Measurements from ENCODE around the gene UBE2Q1. TPM values are rescaled to one million over a fixed set of nuclear protein-coding genes. Genes with fewer than 3 reads are reported as not detected.

UBE2Q1 gene
- polyA plus RNA-seq, 1 donor (not counting 4 experiments of a cell fraction or from before 2014, with no cell fraction given): 17.6 TPM

DNA sequence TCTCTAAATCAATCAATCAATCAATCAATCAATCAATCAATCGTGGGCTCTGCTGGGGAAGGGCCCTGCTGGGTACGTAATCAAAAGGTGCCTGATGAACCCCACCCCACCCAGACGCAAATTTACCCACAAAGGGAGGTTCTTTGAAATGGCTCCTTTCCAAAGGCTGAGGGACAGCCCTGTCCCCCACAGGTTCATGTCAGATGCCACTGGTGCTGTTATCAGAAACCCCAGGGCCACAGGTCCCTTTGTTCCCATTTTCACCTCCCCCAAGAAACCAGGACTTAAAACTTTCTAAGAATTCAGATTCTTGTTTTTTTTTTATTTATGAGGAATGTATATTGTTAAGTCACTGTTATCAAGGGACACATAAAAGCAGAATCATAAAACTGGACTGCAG, 23.3 kb upstream of the UBE2Q1 start:
- peaks cover 56 to 68% of the 10 kb centered on the region in 2 experiments for H3K36me3 ChIP-seq (ENCODE audit: control insufficient read depth in 2 of 2, extremely low read depth in 1 of 2, insufficient read depth in 2 of 2, low read length in 2 of 2)
- no peaks in the 10 kb centered on the region for H3K9me3 ChIP-seq (ENCODE audit: control insufficient read depth, low read depth, low read length)
- H4K20me1 ChIP-seq (ENCODE audit: control insufficient read depth, extremely low read depth, insufficient read depth, low read length): peaks cover 6% of the 10 kb centered on the region
- FAIRE-seq: no peak
- no peak overlapping the region for H3K9ac ChIP-seq (ENCODE audit: control insufficient read depth, extremely low read depth, insufficient read depth, low read length)
- no peaks in the 10 kb centered on the region for H3K79me2 ChIP-seq (ENCODE audit: control insufficient read depth, insufficient read depth, low read length)
- no peaks in the 10 kb centered on the region for H3K27me3 ChIP-seq (ENCODE audit: control insufficient read depth, extremely low read depth, insufficient read depth, low read length)
- no peak for DNase-seq (ENCODE audit: low read depth, low spot score)
- H3K9me1 ChIP-seq (ENCODE audit: control insufficient read depth, extremely low read depth, insufficient read depth, low read length): no peaks in the 10 kb centered on the region
- H3K4me1 ChIP-seq (ENCODE audit: control insufficient read depth, extremely low read depth, insufficient read depth, low read length): no peaks in the 10 kb centered on the region
- TF ChIP-seq EZH2 (IDR thresholded peaks at IDR 0.05; ENCODE audit: low read length): no peak
- TF ChIP-seq, protein P1, sequence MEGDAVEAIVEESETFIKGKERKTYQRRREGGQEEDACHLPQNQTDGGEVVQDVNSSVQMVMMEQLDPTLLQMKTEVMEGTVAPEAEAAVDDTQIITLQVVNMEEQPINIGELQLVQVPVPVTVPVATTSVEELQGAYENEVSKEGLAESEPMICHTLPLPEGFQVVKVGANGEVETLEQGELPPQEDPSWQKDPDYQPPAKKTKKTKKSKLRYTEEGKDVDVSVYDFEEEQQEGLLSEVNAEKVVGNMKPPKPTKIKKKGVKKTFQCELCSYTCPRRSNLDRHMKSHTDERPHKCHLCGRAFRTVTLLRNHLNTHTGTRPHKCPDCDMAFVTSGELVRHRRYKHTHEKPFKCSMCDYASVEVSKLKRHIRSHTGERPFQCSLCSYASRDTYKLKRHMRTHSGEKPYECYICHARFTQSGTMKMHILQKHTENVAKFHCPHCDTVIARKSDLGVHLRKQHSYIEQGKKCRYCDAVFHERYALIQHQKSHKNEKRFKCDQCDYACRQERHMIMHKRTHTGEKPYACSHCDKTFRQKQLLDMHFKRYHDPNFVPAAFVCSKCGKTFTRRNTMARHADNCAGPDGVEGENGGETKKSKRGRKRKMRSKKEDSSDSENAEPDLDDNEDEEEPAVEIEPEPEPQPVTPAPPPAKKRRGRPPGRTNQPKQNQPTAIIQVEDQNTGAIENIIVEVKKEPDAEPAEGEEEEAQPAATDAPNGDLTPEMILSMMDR (optimal IDR thresholded peaks at IDR 0.05 in 1 of 3, IDR thresholded peaks at IDR 0.05 in 1 of 3, conservative IDR thresholded peaks at IDR 0.05 in 1 of 3; ENCODE audit: extremely low read depth in 1 of 3, insufficient read depth in 2 of 3, low read length in 3 of 3): no peak
- no peak overlapping the region for H3K4me3 ChIP-seq (ENCODE audit: control insufficient read depth in 2 of 3, extremely low read depth in 1 of 3, insufficient read depth in 2 of 3, low read depth in 1 of 3, low read length in 3 of 3)
- H3K4me2 ChIP-seq (ENCODE audit: control insufficient read depth, extremely low read depth, insufficient read depth, low read depth, low read length): no peak overlapping the region
- dilution Hi-C loops (cut with MboI; ENCODE audit: extremely low pct_ligation_motif_present, low sequenced_read_pairs): no loop called here
- H3K27ac ChIP-seq (ENCODE audit: control insufficient read depth, insufficient read depth, low read length): no peak overlapping the region
- H2AFZ ChIP-seq (ENCODE audit: control insufficient read depth, low read length): no peak overlapping the region

DNA sequence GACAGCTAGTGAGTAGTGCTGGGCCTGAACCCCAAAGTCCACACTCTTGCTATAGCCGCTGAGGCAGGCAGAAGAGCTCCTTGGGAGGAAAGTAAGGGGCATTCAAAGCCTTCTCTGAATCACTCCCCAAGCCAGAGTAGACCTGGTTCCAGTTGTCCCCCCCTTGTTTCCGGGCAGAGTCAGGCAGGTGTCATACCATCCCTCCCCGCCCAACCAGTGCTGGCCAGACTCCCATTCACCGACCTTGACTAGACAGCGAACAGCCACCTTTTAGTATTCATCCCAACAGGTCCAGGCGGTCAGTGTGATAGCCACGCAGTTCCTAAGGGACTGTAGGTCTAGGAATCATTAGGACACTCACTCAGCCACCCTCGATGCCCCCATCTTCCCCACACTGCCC, 20.9 kb upstream of the UBE2Q1 start:
- dilution Hi-C loops (cut with MboI; ENCODE audit: extremely low pct_ligation_motif_present, low sequenced_read_pairs): no loop called here
- Histone ChIP-seq H3K27me3 (ENCODE audit: control insufficient read depth, extremely low read depth, insufficient read depth, low read length) (no peaks in the 10 kb centered on the region), H3K27ac (ENCODE audit: control insufficient read depth, insufficient read depth, low read length) (no peak overlapping the region), H3K4me2 (ENCODE audit: control insufficient read depth, extremely low read depth, insufficient read depth, low read depth, low read length) (no peak overlapping the region), H3K9me3 (ENCODE audit: control insufficient read depth, low read depth, low read length) (no peaks in the 10 kb centered on the region), H3K79me2 (ENCODE audit: control insufficient read depth, insufficient read depth, low read length) (no peaks in the 10 kb centered on the region), H2AFZ (ENCODE audit: control insufficient read depth, low read length) (no peak overlapping the region), H4K20me1 (ENCODE audit: control insufficient read depth, extremely low read depth, insufficient read depth, low read length) (peaks cover 3% of the 10 kb centered on the region), H3K4me3 (ENCODE audit: control insufficient read depth in 2 of 3, extremely low read depth in 1 of 3, insufficient read depth in 2 of 3, low read depth in 1 of 3, low read length in 3 of 3) (no peak overlapping the region), H3K36me3 (ENCODE audit: control insufficient read depth in 2 of 2, extremely low read depth in 1 of 2, insufficient read depth in 2 of 2, low read length in 2 of 2) (peaks cover 35 to 46% of the 10 kb centered on the region in 2 experiments), H3K4me1 (ENCODE audit: control insufficient read depth, extremely low read depth, insufficient read depth, low read length) (no peaks in the 10 kb centered on the region), H3K9me1 (ENCODE audit: control insufficient read depth, extremely low read depth, insufficient read depth, low read length) (no peaks in the 10 kb centered on the region), H3K9ac (ENCODE audit: control insufficient read depth, extremely low read depth, insufficient read depth, low read length) (no peak overlapping the region)
- DNase-seq (ENCODE audit: low read depth, low spot score): no peak
- TF ChIP-seq, protein P1 (optimal IDR thresholded peaks at IDR 0.05 in 1 of 3, IDR thresholded peaks at IDR 0.05 in 1 of 3, conservative IDR thresholded peaks at IDR 0.05 in 1 of 3; ENCODE audit: extremely low read depth in 1 of 3, insufficient read depth in 2 of 3, low read length in 3 of 3): no peak
- TF ChIP-seq EZH2 (IDR thresholded peaks at IDR 0.05; ENCODE audit: low read length): no peak
- FAIRE-seq: no peak

All from keratinocyte (primary cell).